Activated CD8-positive, alpha-beta memory T cell treated with anti-CD3 and anti-CD28 coated beads for 4 hours (primary cell): ENCODE measurements around the gene VAMP3.

Source experiments
- DNase-seq, 2 donors: peaks; one replicate each; pipeline ENCODE4 v3.0.0-alpha.2; 2020; ENCODE audit warnings: low read depth in 2 of 2

VAMP3 gene, protein sequence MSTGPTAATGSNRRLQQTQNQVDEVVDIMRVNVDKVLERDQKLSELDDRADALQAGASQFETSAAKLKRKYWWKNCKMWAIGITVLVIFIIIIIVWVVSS

GRCh38 chr1:7770997-7771822 is at the start of gene VAMP3:
Gene VAMP3 (plus strand): TSS chr1:7771296. CDS start chr1:7771384, 88 bp downstream.
- peak; percentile 70 to 74 for DNase-seq

DNA sequence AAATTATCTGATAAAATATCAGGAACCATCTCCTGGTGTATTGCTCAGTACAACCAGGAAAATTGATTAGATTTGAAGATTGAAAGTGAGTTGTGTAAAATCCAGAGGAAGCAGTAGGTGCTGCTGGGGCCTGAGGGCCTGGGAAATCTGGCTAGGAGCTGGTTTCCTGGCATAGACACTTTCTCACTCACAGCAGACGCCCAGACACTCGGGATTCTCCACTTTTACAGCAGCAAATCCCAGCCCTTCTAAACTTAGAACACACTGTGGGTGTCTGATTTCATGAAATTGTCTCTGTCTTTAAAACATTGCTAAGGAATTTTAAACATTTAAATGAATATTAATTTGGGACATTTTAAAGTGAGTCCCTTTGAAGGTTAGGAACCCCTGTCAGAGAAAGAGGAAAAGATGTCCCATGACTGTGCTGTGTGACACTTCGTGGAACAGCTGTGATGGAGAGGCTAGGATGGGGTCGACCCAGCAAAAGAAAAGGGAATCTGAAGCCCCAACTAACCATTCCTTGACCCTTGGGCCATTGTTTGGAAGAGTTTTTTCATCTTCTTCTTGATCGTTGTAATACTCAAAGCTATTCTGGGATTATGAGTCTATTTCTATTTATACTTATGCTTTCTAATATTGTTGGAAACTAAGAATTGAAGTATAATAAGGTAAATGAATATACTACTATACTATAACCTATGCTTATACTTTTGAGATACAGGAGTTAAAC is 49.0 kb upstream of the VAMP3 start:
- DNase-seq = no peak

DNA sequence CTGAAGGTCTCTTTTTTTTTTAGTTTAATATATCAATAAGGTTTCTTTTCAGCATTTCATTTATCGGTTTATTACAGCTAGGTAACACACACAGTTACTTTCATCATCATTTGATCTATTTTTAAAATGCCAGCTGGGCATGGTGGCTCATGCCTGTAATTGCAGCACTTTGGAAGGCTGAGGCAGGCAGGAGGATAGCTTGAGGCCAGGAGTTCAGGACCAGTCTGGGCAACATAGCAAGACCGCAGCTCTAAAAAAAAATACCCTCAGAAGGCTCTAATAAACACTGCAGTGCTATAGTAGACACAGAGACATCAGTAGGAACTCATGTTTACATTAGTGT is 48.5 kb upstream of the VAMP3 start:
- no peak for DNase-seq

- no peak for DNase-seq
Observed at GRCh38 chr1:7726623-7727022, 44.5 kb upstream of the VAMP3 start.

GRCh38 chr1:7727809-7728471 is 43.2 kb upstream of the VAMP3 start:
- no peak for DNase-seq

- no peak for DNase-seq
Observed at GRCh38 chr1:7729761-7730160, 41.3 kb upstream of the VAMP3 start.

DNA sequence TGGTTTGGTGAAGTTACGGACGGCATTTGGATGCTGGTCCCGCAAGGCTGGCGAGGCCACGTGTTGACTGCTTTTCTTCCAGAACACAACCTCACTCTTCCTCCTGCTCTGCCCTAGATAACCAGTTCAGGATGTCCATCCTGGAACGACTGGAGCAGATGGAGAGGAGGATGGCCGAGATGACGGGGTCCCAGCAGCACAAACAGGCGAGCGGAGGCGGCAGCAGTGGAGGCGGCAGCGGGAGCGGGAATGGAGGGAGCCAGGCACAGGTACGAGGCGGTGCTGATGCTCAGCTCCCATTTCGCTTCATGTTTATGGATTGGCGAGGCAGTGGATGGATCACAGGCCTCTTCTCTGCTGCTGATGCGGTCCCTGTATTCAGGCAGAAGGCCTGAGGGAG is 38.8 kb upstream of the VAMP3 start:
- DNase-seq = no peak

GRCh38 chr1:7733276-7733675 is 37.8 kb upstream of the VAMP3 start:
- DNase-seq = no peak

- DNase-seq = no peak
Observed at GRCh38 chr1:7738044-7738443, 33.1 kb upstream of the VAMP3 start.

DNA sequence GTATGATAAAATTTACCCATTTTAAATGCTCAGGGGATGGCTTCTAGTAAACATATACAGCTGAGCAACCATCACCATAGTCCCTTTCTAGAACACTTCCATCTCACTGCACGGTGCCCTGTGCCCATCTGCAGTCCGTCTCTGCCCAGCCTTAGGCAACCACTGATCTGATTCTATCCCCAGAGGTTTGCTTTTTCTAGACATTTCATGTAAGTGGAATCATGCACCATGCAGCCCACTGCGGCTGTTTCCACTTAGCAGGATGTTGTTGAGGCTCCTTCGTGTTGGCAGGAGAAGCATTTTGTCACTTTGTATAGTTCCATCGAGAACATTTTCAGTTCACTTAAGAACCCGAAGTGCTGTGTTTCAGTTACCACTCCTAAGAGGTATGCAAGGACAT is 27.8 kb upstream of the VAMP3 start:
- DNase-seq = no peak

DNA sequence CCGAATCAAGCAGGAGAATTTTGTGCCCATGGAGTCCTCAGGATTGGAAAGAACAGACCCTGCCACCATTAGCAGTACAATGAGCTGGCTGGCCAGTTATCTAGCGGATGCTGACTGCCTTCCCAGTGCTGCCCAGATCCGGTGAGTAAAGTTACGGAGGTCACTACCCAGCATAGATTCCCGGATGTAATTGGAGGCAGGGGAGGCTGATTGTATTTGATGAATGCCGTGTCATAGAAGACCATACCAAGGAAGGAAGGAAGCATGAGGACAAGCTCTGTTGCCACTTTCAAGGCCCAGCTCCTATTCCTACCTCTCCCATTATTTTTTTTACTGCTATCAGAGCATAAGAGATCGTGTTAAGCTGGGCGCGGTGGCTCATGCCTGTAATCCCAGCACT is 26.2 kb upstream of the VAMP3 start:
- DNase-seq = no peak

DNA sequence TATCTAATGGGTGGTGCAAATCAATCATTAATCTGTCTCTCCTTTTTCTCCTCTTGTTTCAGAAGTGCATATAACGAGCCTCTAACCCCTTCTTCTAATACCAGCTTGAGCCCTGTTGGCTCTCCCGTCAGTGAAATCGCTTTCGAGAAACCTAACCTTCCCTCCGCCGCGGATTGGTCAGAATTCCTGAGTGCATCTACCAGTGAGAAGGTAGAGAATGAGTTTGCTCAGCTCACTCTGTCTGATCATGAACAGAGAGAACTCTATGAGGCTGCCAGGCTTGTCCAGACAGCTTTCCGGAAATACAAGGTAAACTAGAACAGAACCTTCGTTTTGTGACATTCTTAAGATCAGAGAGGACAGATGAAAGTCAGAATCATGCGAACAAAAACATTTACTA is 25.3 kb upstream of the VAMP3 start:
- DNase-seq = no peak

GRCh38 chr1:7747605-7748004 is 23.5 kb upstream of the VAMP3 start:
- no peak for DNase-seq

- no peak for DNase-seq
Observed at GRCh38 chr1:7749126-7749525, 22.0 kb upstream of the VAMP3 start.

- no peak for DNase-seq
Observed at GRCh38 chr1:7751174-7751573, 19.9 kb upstream of the VAMP3 start.

DNA sequence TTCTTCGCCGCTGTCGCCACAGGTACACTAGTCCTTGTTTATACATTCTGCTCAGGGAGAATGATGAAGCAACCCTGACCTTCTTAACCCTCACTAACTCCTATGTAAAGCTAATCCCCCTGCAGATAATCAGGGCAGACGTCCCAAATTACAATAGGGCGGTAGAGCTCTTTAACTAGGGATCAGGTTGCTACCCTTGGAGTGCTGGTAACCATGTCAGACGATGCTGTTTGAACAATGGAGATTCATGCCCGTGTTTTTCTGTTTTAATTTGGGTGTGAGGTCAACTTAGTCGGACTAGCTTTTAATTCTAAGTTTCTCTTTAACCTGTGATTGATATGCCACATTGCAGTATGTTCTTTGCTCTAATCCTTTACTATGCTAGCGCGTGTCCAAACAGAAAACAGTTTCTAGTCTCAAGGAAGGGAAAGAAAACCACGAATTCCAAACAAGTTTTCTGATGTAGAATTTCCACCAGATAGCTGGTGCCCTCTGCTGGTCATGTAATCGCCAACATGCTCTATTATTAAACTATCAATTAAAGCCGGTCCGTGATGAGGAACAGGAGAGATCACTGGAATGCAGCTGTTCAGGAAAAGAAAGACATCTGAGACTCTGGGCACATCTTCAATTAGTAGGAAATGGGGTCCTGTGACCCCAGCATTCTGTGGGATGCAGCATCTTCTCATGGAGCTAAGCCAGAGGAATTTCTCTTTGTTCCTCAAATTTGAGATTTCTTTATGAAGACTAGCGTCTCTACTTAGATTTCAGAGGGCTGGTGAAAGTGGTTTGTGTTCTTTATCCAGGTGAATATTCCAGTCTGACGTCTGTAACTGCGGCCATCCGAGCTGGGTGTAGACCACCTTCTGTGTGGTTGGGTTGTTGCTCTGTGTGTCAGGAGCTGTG is 18.3 kb upstream of the VAMP3 start:
- DNase-seq = peak in 1 of 2 donors; percentile 14

DNA sequence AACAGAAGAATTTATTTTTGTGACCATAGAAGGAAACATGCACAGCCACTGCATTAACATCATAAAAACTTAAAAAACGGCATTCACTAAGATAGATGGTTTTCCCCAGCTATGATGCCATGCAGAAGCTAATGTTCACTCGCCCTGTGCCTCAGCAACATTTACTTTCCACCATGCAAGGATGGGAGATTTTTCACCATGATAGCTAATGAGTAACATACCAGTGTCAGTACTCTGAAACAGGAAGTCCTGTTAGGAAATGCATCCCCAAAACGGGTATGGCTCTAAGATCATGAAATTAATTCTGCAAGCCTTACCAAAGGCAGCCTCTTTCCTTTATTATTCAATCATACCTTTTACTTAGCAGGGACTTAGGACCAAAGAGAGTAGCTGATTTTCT is 17.5 kb upstream of the VAMP3 start:
- no peak for DNase-seq

GRCh38 chr1:7754234-7754633 is 16.9 kb upstream of the VAMP3 start:
- no peak for DNase-seq

- DNase-seq = no peak
Observed at GRCh38 chr1:7755448-7755847, 15.6 kb upstream of the VAMP3 start.

DNA sequence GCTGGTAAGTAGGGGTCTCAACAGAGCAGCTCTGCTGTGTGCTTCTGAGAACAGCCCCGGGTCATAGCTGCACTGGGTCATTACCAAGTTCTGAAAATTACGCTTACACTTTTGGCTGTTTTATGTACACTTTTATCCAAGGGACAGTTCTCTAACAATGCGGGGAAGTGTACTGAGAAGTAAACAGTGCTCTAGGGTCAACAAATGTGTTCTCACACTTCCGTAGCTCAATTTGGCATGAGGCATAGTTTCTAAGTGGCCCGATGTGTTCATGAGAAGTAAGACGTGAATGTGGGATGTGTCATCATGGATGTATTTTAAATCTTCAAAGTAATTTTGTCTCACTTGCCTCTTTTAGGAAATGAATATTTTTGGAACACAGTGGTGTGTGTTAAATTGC is 10.9 kb upstream of the VAMP3 start:
- no peak for DNase-seq

DNA sequence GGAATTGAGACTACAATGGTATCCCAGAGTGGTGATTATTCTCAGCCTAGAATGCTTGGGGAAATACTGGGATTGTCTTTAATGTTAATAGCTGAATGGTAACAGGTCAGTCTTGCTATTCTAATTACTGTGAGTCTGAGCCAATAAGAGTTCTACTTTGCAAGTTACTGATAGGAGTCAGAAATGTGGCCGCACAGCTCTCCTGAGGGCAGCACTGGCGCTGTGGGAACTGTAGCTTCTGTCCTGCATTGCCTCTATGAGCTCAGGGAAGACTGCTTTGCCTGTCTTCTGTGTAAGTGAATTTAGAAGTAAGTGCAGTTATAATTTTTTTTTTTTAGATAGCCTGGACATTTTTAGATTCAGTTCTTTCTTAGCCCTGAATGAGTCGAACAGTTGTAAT is 10.0 kb upstream of the VAMP3 start:
- DNase-seq = no peak

- no peak for DNase-seq
Observed at GRCh38 chr1:7767176-7767575, 3.9 kb upstream of the VAMP3 start.
